NCI-H1105 treated with DMSO at 0.1 percent for 48 hours (cell line): ENCODE results near the gene BCOR.

Experiments
- DNase-seq: peaks from one replicate; lab custom pipeline; 2025; lab: John Stamatoyannopoulos, UW

The BCOR gene

GRCh38 chrX:40098264-40099054 is 701 bp upstream of the BCOR start:
- no peak for DNase-seq

- DNase-seq: no peak
Measured at GRCh38 chrX:40097141-40097503, 636 bp downstream of the BCOR start.

- DNase-seq: no peak
Measured at GRCh38 chrX:40096395-40097091, 1.2 kb downstream of the BCOR start.

GRCh38 chrX:40095583-40096394 is 2.0 kb downstream of the BCOR start:
- DNase-seq: no peak

- no peak for DNase-seq
Measured at GRCh38 chrX:40094900-40095582, 2.7 kb downstream of the BCOR start.

- DNase-seq: no peak
Measured at GRCh38 chrX:40094041-40094899, 3.5 kb downstream of the BCOR start.

- DNase-seq: no peak
Measured at GRCh38 chrX:40093586-40093985, 4.2 kb downstream of the BCOR start.

- no peak for DNase-seq
Measured at GRCh38 chrX:40092808-40093435, 4.8 kb downstream of the BCOR start.

- DNase-seq: no peak
Measured at GRCh38 chrX:40091691-40092421, 5.9 kb downstream of the BCOR start.

GRCh38 chrX:40090961-40091360 is 6.8 kb downstream of the BCOR start:
- no peak for DNase-seq

GRCh38 chrX:40090050-40090804 is 7.5 kb downstream of the BCOR start:
- no peak for DNase-seq

GRCh38 chrX:40088803-40089540 is 8.8 kb downstream of the BCOR start:
- no peak for DNase-seq

- DNase-seq: no peak
Measured at GRCh38 chrX:40088299-40088625, 9.5 kb downstream of the BCOR start.

GRCh38 chrX:40087425-40088298 is 10.1 kb downstream of the BCOR start:
- no peak for DNase-seq

- no peak for DNase-seq
Measured at GRCh38 chrX:40086569-40087335, 11.0 kb downstream of the BCOR start.

GRCh38 chrX:40085714-40086113 is 12.0 kb downstream of the BCOR start:
- DNase-seq: no peak

- no peak for DNase-seq
Measured at GRCh38 chrX:40085102-40085551, 12.6 kb downstream of the BCOR start.
